Upper lobe of left lung (tissue), 6 donors: ENCODE results near the gene SH3BP5. TPM values are rescaled to one million over a fixed set of nuclear protein-coding genes. Genes with fewer than 3 reads are reported as not detected.

Experiments
- ATAC-seq, 2 donors: fragments of 200-7000 bp; cut with Tn5 transposase; one replicate each; pipeline ENCODE4 v1.9.1; 2022; ENCODE audit warnings: mild to moderate bottlenecking in 2 of 2, moderate library complexity in 2 of 2; ENCODE audit not compliant: low FRiP score in 2 of 2
- DNase-seq, 2 donors: peaks; one replicate each; pipeline ENCODE4 v3.0.0-alpha.2; 2019 to 2020
- H3K27ac ChIP-seq, 4 donors: fragments of 200-600 bp; sonication (generic); one replicate each; pipeline ENCODE4 v1.5.1; 2016 to 2019
- H3K27me3 ChIP-seq, 4 donors: fragments of 200-600 bp; sonication (generic); one replicate each; pipeline ENCODE4 v1.5.1; 2017 to 2019
- H3K36me3 ChIP-seq, 4 donors: fragments of 200-600 bp; sonication (generic); one replicate each; pipeline ENCODE4 v1.5.1; 2016 to 2019
- H3K4me1 ChIP-seq, 4 donors: fragments of 200-600 bp; sonication (generic); one replicate each; pipeline ENCODE4 v1.5.1; 2018 to 2019
- H3K4me3 ChIP-seq, 4 donors: fragments of 200-600 bp; sonication (generic); one replicate each; pipeline ENCODE4 v1.5.1; 2017 to 2019; ENCODE audit warnings: mild to moderate bottlenecking in 2 of 4, moderate library complexity in 1 of 4
- H3K9me3 ChIP-seq, 4 donors: fragments of 200-600 bp; sonication (generic); one replicate each; pipeline ENCODE4 v1.5.1; 2018 to 2019
- CTCF ChIP-seq, 6 experiments: fragments of 450-650 bp in 4 of 6; fragments of 200-600 bp in 2 of 6; sonication (generic) in 2 of 6; IDR thresholded peaks; one replicate each; pipeline ENCODE4 v1.5.1; 2016 to 2019; ENCODE audit warnings: antibody characterized with exemption in 6 of 6
- EP300 ChIP-seq, 4 donors: sonication (generic); formaldehyde crosslinking; IDR thresholded peaks; one replicate each; pipeline ENCODE4 v1.5.1; 2017; ENCODE audit warnings: antibody characterized with exemption in 4 of 4, control low read depth in 2 of 4
- POLR2A ChIP-seq, 4 donors: fragments of 450-650 bp; IDR thresholded peaks; one replicate each; pipeline ENCODE4 v1.5.1; 2016 to 2017; ENCODE audit warnings: antibody characterized with exemption in 4 of 4, mild to moderate bottlenecking in 2 of 4
- POLR2AphosphoS5 ChIP-seq, 2 donors: sonication (generic); formaldehyde crosslinking; IDR thresholded peaks; one replicate each; pipeline ENCODE4 v1.5.1; 2017; ENCODE audit warnings: antibody characterized with exemption in 2 of 2
- WGBS, 2 donors: methylation state at CpG; one replicate each; pipeline ENCODE4 v1.1.5; 2017 to 2018; 5-methylcytosine and 5-hydroxymethylcytosine counted together
- total RNA-seq, 6 donors: library from RNA; depleted of rRNA in 4 of 6; stranded (reverse); fragments of >200 nt in 4 of 6; gene quantifications; one replicate each; pipeline versions ENCODE4 v1.1.0 to v1.2.1, GENCODE V29; 2016 to 2021
- donor health status: DM: no; HTN: no; CAD: no; lungs with moderate emphysema.
- donor health status: DM: no; HTN: yes; CAD: no; lungs with severe emphysema.

Gene SH3BP5
- total RNA-seq, 6 donors from 2014 or later: 83.8 to 150 (median 94.7) TPM

GRCh38 chr3:15314276-15314675 is 18.1 kb downstream of the SH3BP5 start:
- peaks cover 87 to 94% (median 91%) of the 10 kb centered on the region in 4 donors for H3K4me1 ChIP-seq
- TF ChIP-seq POLR2A (IDR thresholded peaks at IDR 0.05) (no peak), EP300 (IDR thresholded peaks at IDR 0.05) (no peak), CTCF (IDR thresholded peaks at IDR 0.05) (no peak), POLR2AphosphoS5 (IDR thresholded peaks at IDR 0.05) (no peak)
- H3K4me3 ChIP-seq: no peak overlapping the region
- 100% methylated on average over 1 of the region's 1 CpG for WGBS, 2 donors
- DNase-seq (no peak), ATAC-seq (no peak)
- H3K27me3 ChIP-seq: no peaks in the 10 kb centered on the region
- peak overlapping the region; percentile 10 to 81 (median 48) for H3K27ac ChIP-seq
- peaks cover 0 to 7% (median 0%) of the 10 kb centered on the region in 4 donors for H3K36me3 ChIP-seq
- no peaks in the 10 kb centered on the region for H3K9me3 ChIP-seq

- Histone ChIP-seq H3K36me3 (peaks cover 0 to 7% (median 0%) of the 10 kb centered on the region in 4 donors), H3K27me3 (no peaks in the 10 kb centered on the region), H3K4me3 (no peak overlapping the region), H3K4me1 (peaks cover 85 to 93% (median 89%) of the 10 kb centered on the region in 4 donors), H3K27ac (peak overlapping the region in 3 of 4 donors; percentile 40 to 81 (median 61)), H3K9me3 (no peaks in the 10 kb centered on the region)
- DNase-seq: peak in 1 of 2 donors; percentile 89
- WGBS, 2 donors: 57 to 70% methylated on average over 3 to 4 of the region's 4 CpGs
- peak in 1 of 2 donors; percentile 76 for ATAC-seq
- TF ChIP-seq POLR2AphosphoS5 (IDR thresholded peaks at IDR 0.05) (peak; percentile 65 to 75), POLR2A (IDR thresholded peaks at IDR 0.05) (no peak), EP300 (IDR thresholded peaks at IDR 0.05) (peak in 3 of 4 donors; percentile 8 to 92 (median 15))
Observed at GRCh38 chr3:15313461-15313860, 18.9 kb downstream of the SH3BP5 start.

- no peak overlapping the region for H3K4me3 ChIP-seq
- TF ChIP-seq POLR2AphosphoS5 (IDR thresholded peaks at IDR 0.05): no peak
- ATAC-seq: no peak
- DNase-seq: no peak
- 44 to 69% methylated on average over 2 of the region's 2 CpGs for WGBS, 2 donors
- H3K27ac ChIP-seq: peak overlapping the region in 3 of 4 donors; percentile 21 to 81 (median 61)
- no peaks in the 10 kb centered on the region for H3K9me3 ChIP-seq
- H3K27me3 ChIP-seq: no peaks in the 10 kb centered on the region
- H3K4me1 ChIP-seq: peaks cover 76 to 93% (median 83%) of the 10 kb centered on the region in 4 donors
- H3K36me3 ChIP-seq: peaks cover 0 to 7% (median 0%) of the 10 kb centered on the region in 4 donors
Observed at GRCh38 chr3:15312550-15312949, 19.8 kb downstream of the SH3BP5 start.

- ATAC-seq (peak; percentile 46 to 75), DNase-seq (peak in 1 of 2 donors; percentile 74)
- Histone ChIP-seq H3K4me1 (peaks cover 64 to 95% (median 82%) of the 10 kb centered on the region in 4 donors), H3K4me3 (no peak overlapping the region), H3K9me3 (no peaks in the 10 kb centered on the region), H3K27me3 (no peaks in the 10 kb centered on the region), H3K27ac (peak overlapping the region; percentile 61 to 81 (median 67)), H3K36me3 (peaks cover 0 to 7% (median 0%) of the 10 kb centered on the region in 4 donors)
- 52 to 68% methylated on average over 6 of the region's 6 CpGs for WGBS, 2 donors
- TF ChIP-seq CTCF (IDR thresholded peaks at IDR 0.05) (no peak), EP300 (IDR thresholded peaks at IDR 0.05) (no peak), POLR2AphosphoS5 (IDR thresholded peaks at IDR 0.05) (no peak), POLR2A (IDR thresholded peaks at IDR 0.05) (no peak)
Observed at GRCh38 chr3:15310491-15311370, 21.7 kb downstream of the SH3BP5 start.

GRCh38 chr3:15309662-15310335 is 22.6 kb downstream of the SH3BP5 start:
- peaks cover 63 to 96% (median 84%) of the 10 kb centered on the region in 4 donors for H3K4me1 ChIP-seq
- no peaks in the 10 kb centered on the region for H3K9me3 ChIP-seq
- peak overlapping the region; percentile 61 to 81 (median 67) for H3K27ac ChIP-seq
- no peak overlapping the region for H3K4me3 ChIP-seq
- no peak for TF ChIP-seq CTCF (IDR thresholded peaks at IDR 0.05)
- TF ChIP-seq EP300 (IDR thresholded peaks at IDR 0.05): no peak
- no peak for TF ChIP-seq POLR2A (IDR thresholded peaks at IDR 0.05)
- no peak for TF ChIP-seq POLR2AphosphoS5 (IDR thresholded peaks at IDR 0.05)
- peaks cover 0 to 7% (median 0%) of the 10 kb centered on the region in 4 donors for H3K36me3 ChIP-seq
- DNase-seq: peak in 1 of 2 donors; percentile 45
- ATAC-seq: no peak
- 61 to 71% methylated on average over 6 of the region's 6 CpGs for WGBS, 2 donors
- H3K27me3 ChIP-seq: no peaks in the 10 kb centered on the region
